Colonic mucosa (tissue), 4 donors: Measurements from ENCODE around the gene CYFIP1. TPM values are rescaled to one million over a fixed set of nuclear protein-coding genes. Genes with fewer than 3 reads are reported as not detected.

Experiments used
- DNase-seq: peaks from one replicate; pipeline ENCODE4 v3.0.0-alpha.2; 2020
- H3K27ac ChIP-seq: fragments of 200-600 bp; one replicate; pipeline ENCODE4 v1.8.0; 2021
- H3K27me3 ChIP-seq: fragments of 200-600 bp; one replicate; pipeline ENCODE4 v1.8.0; 2021
- H3K36me3 ChIP-seq: fragments of 200-600 bp; one replicate; pipeline ENCODE4 v1.8.0; 2021
- H3K4me1 ChIP-seq: fragments of 200-600 bp; one replicate; pipeline ENCODE4 v1.8.0; 2021; ENCODE audit warnings: mild to moderate bottlenecking
- H3K4me3 ChIP-seq: fragments of 200-600 bp; one replicate; pipeline ENCODE4 v1.8.0; 2021
- H3K9ac ChIP-seq, 2 donors: one replicate each; pipeline ENCODE4 v1.7.0; 2013; ENCODE audit warnings: control low read depth in 2 of 2, low read depth in 2 of 2, low read length in 2 of 2
- H3K9me3 ChIP-seq: fragments of 200-600 bp; one replicate; pipeline ENCODE4 v1.8.0; 2021
- CTCF ChIP-seq: fragments of 200-600 bp; IDR thresholded peaks from one replicate; pipeline ENCODE4 v1.8.0; 2022; ENCODE audit warnings: antibody characterized with exemption, mild to moderate bottlenecking
- intact Hi-C: fragments of 100-400 bp; cut with DNase I; formaldehyde crosslinking; loops from one replicate; pipeline ENCODE4 v1.14.1; 2022
- total RNA-seq, 2 donors: library from RNA; stranded (reverse); fragmentation: NEBNext Ultra II Directional in 1 of 2; extraction: Animal tissue kit (Norgen Biotek cat#: 25700) in 1 of 2; gene quantifications; one replicate each; pipeline ENCODE4 v1.2.1, GENCODE V29; 2021
- donor health status: healthy.
- donor health status: DM: no; HTN: no; CAD: no.
- donor health status: DM: no; HTN: no; CAD: no.

The CYFIP1 gene
- total RNA-seq, 2 donors from 2014 or later: 119 to 165 TPM

GRCh38 chr15:22931784-22932536 is 48.2 kb downstream of the CYFIP1 start:
- no peak overlapping the region for H3K4me3 ChIP-seq
- H3K4me1 ChIP-seq: no peaks in the 10 kb centered on the region
- no peaks in the 10 kb centered on the region for H3K9me3 ChIP-seq
- H3K9ac ChIP-seq: no peak overlapping the region
- H3K27ac ChIP-seq: no peak overlapping the region
- no peaks in the 10 kb centered on the region for H3K36me3 ChIP-seq
- H3K27me3 ChIP-seq: no peaks in the 10 kb centered on the region
- no peak for TF ChIP-seq CTCF
- DNase-seq: no peak
- intact Hi-C loops: no loop called here

- no peaks in the 10 kb centered on the region for H3K27me3 ChIP-seq
- no peaks in the 10 kb centered on the region for H3K4me1 ChIP-seq
- no peak overlapping the region for H3K4me3 ChIP-seq
- no peak overlapping the region for H3K9ac ChIP-seq
- no peak overlapping the region for H3K27ac ChIP-seq
- H3K9me3 ChIP-seq: no peaks in the 10 kb centered on the region
- intact Hi-C loops: no loop called here
- no peak for TF ChIP-seq CTCF
- no peaks in the 10 kb centered on the region for H3K36me3 ChIP-seq
- no peak for DNase-seq
Observed at GRCh38 chr15:22930782-22931484, 49.2 kb downstream of the CYFIP1 start.

GRCh38 chr15:22927761-22928160 is 52.4 kb downstream of the CYFIP1 start:
- no peaks in the 10 kb centered on the region for H3K4me1 ChIP-seq
- H3K9ac ChIP-seq: no peak overlapping the region
- H3K4me3 ChIP-seq: no peak overlapping the region
- no peak for TF ChIP-seq CTCF
- intact Hi-C loops: loop anchor here (10.0 kb wide), 1 partner anchor 83 kb away; no protein-coding TSS in a partner anchor
- no peak for DNase-seq
- H3K9me3 ChIP-seq: no peaks in the 10 kb centered on the region
- no peaks in the 10 kb centered on the region for H3K36me3 ChIP-seq
- no peak overlapping the region for H3K27ac ChIP-seq
- no peaks in the 10 kb centered on the region for H3K27me3 ChIP-seq

- H3K9me3 ChIP-seq: no peaks in the 10 kb centered on the region
- H3K27ac ChIP-seq: no peak overlapping the region
- no peak overlapping the region for H3K4me3 ChIP-seq
- no peaks in the 10 kb centered on the region for H3K36me3 ChIP-seq
- no peak for DNase-seq
- H3K4me1 ChIP-seq: no peaks in the 10 kb centered on the region
- H3K27me3 ChIP-seq: no peaks in the 10 kb centered on the region
- no peak for TF ChIP-seq CTCF
- no peak overlapping the region for H3K9ac ChIP-seq
- intact Hi-C loops: loop anchor here (10.0 kb wide), 1 partner anchor 81 kb away; no protein-coding TSS in a partner anchor
Observed at GRCh38 chr15:22925875-22926274, 54.3 kb downstream of the CYFIP1 start.

- H3K4me1 ChIP-seq: no peaks in the 10 kb centered on the region
- no peaks in the 10 kb centered on the region for H3K27me3 ChIP-seq
- H3K36me3 ChIP-seq: peaks cover 4% of the 10 kb centered on the region
Observed at GRCh38 chr15:22922003-22922402, 58.2 kb downstream of the CYFIP1 start.

More at GRCh38 chr15:22922003-22922402, 58.2 kb downstream of the CYFIP1 start:
- H3K27ac ChIP-seq: no peak overlapping the region
- no peak for TF ChIP-seq CTCF
- H3K9me3 ChIP-seq: no peaks in the 10 kb centered on the region
- H3K4me3 ChIP-seq: no peak overlapping the region
- no peak for DNase-seq
- no peak overlapping the region for H3K9ac ChIP-seq
- intact Hi-C loops: loop anchor here (10.0 kb wide), 1 partner anchor 77 kb away; no protein-coding TSS in a partner anchor
